HepG2 (cell line): ENCODE results near the gene BBOF1. TPM values are rescaled to one million over a fixed set of nuclear protein-coding genes. Genes with fewer than 3 reads are reported as not detected.

ENCODE experiments used
- CENPX ChIP-seq: sonication (generic); formaldehyde crosslinking; IDR thresholded peaks from 2 replicates; pipeline ENCODE4 v1.9.0; 2021; ENCODE audit warnings: mild to moderate bottlenecking, missing genetic modification reagents, moderate library complexity
- DR1 ChIP-seq: sonication (generic); formaldehyde crosslinking; IDR thresholded peaks from 2 replicates; pipeline ENCODE4 v1.8.0; 2021; ENCODE audit warnings: mild to moderate bottlenecking, missing genetic modification reagents, inconsistent platforms
- HNF4A ChIP-seq: sonication (generic); formaldehyde crosslinking; IDR thresholded peaks from 2 replicates; pipeline ENCODE4 v1.4.0; 2020; ENCODE audit warnings: missing genetic modification reagents
- HNRNPL ChIP-seq: fragments of 200-400 bp; formaldehyde crosslinking; IDR thresholded peaks from 2 replicates; pipeline ENCODE4 v1.6.1; 2017; ENCODE audit warnings: mild to moderate bottlenecking, low read depth, low read length
- IKZF1 ChIP-seq: fragments of 450-650 bp; IDR thresholded peaks from 2 replicates; pipeline ENCODE4 v1.7.1; 2016
- JUN ChIP-seq: sonication (generic); formaldehyde crosslinking; IDR thresholded peaks from 2 replicates; pipeline ENCODE4 v1.4.0; 2020; ENCODE audit warnings: mild to moderate bottlenecking, missing genetic modification reagents
- NCOA5 ChIP-seq: sonication (generic); formaldehyde crosslinking; IDR thresholded peaks from 2 replicates; pipeline ENCODE4 v1.4.0; 2020; ENCODE audit warnings: missing genetic modification reagents
- NFE2L2 ChIP-seq: fragments of 150-350 bp; IDR thresholded peaks from 2 replicates; pipeline ENCODE4 v1.6.1; 2014; ENCODE audit warnings: low read length
- RARA ChIP-seq: IDR thresholded peaks from 2 replicates; pipeline ENCODE4 v1.6.1; 2016; ENCODE audit warnings: missing genetic modification reagents, missing compliant biosample characterization
- SOX13 ChIP-seq, 3 experiments: fragments of 450-650 bp in 1 of 3; sonication (generic) in 1 of 3; formaldehyde crosslinking in 1 of 3; IDR thresholded peaks in 2 of 3; conservative IDR thresholded peaks in 1 of 3; 2 replicates each; pipeline versions ENCODE4 v1.5.0 to v1.6.1; 2016 to 2020; ENCODE audit warnings: antibody characterized with exemption in 1 of 3, mild to moderate bottlenecking in 1 of 3, missing compliant biosample characterization in 1 of 3, missing genetic modification reagents in 1 of 3, moderate library complexity in 1 of 3
- YY1 ChIP-seq: IDR thresholded peaks from 2 replicates; pipeline ENCODE4 v1.6.1; 2011; ENCODE audit warnings: low read length, low read depth, moderate library complexity, mild to moderate bottlenecking; ENCODE audit not compliant: insufficient read depth, insufficient replicate concordance
- ZKSCAN5 ChIP-seq: sonication (generic); formaldehyde crosslinking; IDR thresholded peaks from 2 replicates; pipeline ENCODE4 v1.5.1; 2020; ENCODE audit warnings: mild to moderate bottlenecking, missing genetic modification reagents
- ZNF124 ChIP-seq: sonication (generic); formaldehyde crosslinking; IDR thresholded peaks from 2 replicates; pipeline ENCODE4 v1.4.0; 2020; ENCODE audit warnings: missing genetic modification reagents
- ZNF329 ChIP-seq: sonication (generic); formaldehyde crosslinking; IDR thresholded peaks from 2 replicates; pipeline ENCODE4 v1.9.0; 2021; ENCODE audit warnings: low read depth, mild to moderate bottlenecking, missing genetic modification reagents
- ZNF33B ChIP-seq: sonication (generic); formaldehyde crosslinking; IDR thresholded peaks from 2 replicates; pipeline ENCODE4 v1.5.1; 2020; ENCODE audit warnings: mild to moderate bottlenecking, missing genetic modification reagents
- ZNF451 ChIP-seq: sonication (generic); formaldehyde crosslinking; IDR thresholded peaks from 2 replicates; pipeline ENCODE4 v1.5.0; 2020; ENCODE audit warnings: mild to moderate bottlenecking, missing genetic modification reagents
- ZNF563 ChIP-seq: sonication (generic); formaldehyde crosslinking; IDR thresholded peaks from 2 replicates; pipeline ENCODE4 v1.8.0; 2022; ENCODE audit warnings: mild to moderate bottlenecking, moderate library complexity, missing genetic modification reagents
- ZZZ3 ChIP-seq: sonication (generic); formaldehyde crosslinking; IDR thresholded peaks from 2 replicates; pipeline ENCODE4 v1.4.0; 2020; ENCODE audit warnings: missing genetic modification reagents, mild to moderate bottlenecking, borderline replicate concordance
- polyA plus RNA-seq, 8 experiments: library from polyadenylated mRNA; depleted of rRNA in 3 of 8; stranded (reverse) in 7 of 8; unstranded in 1 of 8; fragments of >200 nt; fragmentation: Illumina TruSeq in 4 of 8; extraction: Trizol in 4 of 8; gene quantifications; 2 replicates each; pipeline versions ENCODE4 v1.2.1 to v1.2.3, GENCODE V29; 2011 to 2016; ENCODE audit warnings: low read depth in 4 of 8, missing spikeins in 1 of 8, mixed read lengths in 1 of 8; ENCODE audit not compliant: insufficient read depth in 1 of 8
- total RNA-seq, 5 experiments: library from RNA; depleted of rRNA; stranded (reverse); fragments of >200 nt; fragmentation: Illumina TruSeq; extraction: Trizol; gene quantifications; 2 replicates each; pipeline ENCODE4 v1.2.3, GENCODE V29; 2016; ENCODE audit warnings: low read depth in 1 of 5
- TF ChIP-seq, protein P1 (sequence below): sonication (generic); formaldehyde crosslinking; IDR thresholded peaks from 2 replicates; pipeline ENCODE4 v1.5.1; 2020; ENCODE audit warnings: missing genetic modification reagents, mild to moderate bottlenecking, borderline replicate concordance
- TF ChIP-seq, protein P2 (sequence below): sonication (generic); formaldehyde crosslinking; IDR thresholded peaks from 2 replicates; pipeline ENCODE4 v1.4.0; 2020; ENCODE audit warnings: missing genetic modification reagents
- TF ChIP-seq, protein P3 (sequence below): sonication (generic); formaldehyde crosslinking; IDR thresholded peaks from 2 replicates; pipeline ENCODE4 v1.4.0; 2020; ENCODE audit warnings: missing genetic modification reagents
- TF ChIP-seq, protein P4 (sequence below): sonication (generic); formaldehyde crosslinking; IDR thresholded peaks from 2 replicates; pipeline ENCODE4 v1.8.0; 2023; ENCODE audit warnings: mild to moderate bottlenecking, missing genetic modification reagents
- TF ChIP-seq, protein P5 (sequence below): IDR thresholded peaks from 2 replicates; pipeline ENCODE4 v1.6.1; 2016; ENCODE audit warnings: mild to moderate bottlenecking, missing biosample characterization, missing genetic modification reagents
- TF ChIP-seq, protein P6 (sequence below): sonication (generic); formaldehyde crosslinking; IDR thresholded peaks from 2 replicates; pipeline ENCODE4 v1.5.0; 2020; ENCODE audit warnings: missing genetic modification reagents, mild to moderate bottlenecking, borderline replicate concordance

BBOF1 gene
- total and polyA plus RNA-seq, 2 of the 13 experiments (the other 11 are each of a cell fraction or from before 2014, with no cell fraction given), result 1.6 to 2.3 TPM

DNA sequence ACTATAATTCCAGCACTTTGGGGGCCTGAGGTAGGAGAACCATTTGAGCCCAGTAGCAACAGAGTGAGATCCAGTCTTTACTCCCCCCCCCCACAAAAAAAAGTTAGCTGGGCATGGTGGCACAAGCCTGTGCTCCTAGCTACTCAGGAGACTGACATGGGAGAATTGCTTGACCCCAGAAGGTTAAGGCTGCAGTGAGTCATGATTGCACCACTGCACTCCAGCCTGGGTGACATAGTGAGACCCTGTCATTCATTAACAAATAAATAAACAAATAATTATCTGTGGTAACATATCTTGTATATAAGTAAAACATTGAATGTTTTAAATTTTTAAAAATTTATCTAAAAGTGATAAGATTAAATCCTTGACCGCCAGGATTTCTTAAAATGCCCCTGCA lies 4.8 kb upstream of the BBOF1 start (continued):
- TF ChIP-seq DR1 (no peak), HNRNPL (no peak), CENPX (CRISPR knock-in tag) (no peak), HNF4A (CRISPR knock-in tag) (0 out of 2 replicates have a peak, but pooled peaks have one; percentile 4), JUN (CRISPR knock-in tag) (peak; percentile 33; the same call in 1 of the 2 replicates), YY1 (no peak), RARA (CRISPR knock-in tag) (peak; percentile 68), ZNF329 (CRISPR knock-in tag) (no peak), SOX13 (IDR thresholded peaks at IDR 0.05) (no peak), SOX13 (CRISPR knock-in tag; conservative IDR thresholded peaks at IDR 0.05 in 1 of 2, IDR thresholded peaks at IDR 0.05 in 1 of 2) (peak in 1 of 2 experiments; percentile 27; a peak in 1 of 4 replicates), ZNF563 (CRISPR knock-in tag) (no peak), NCOA5 (CRISPR knock-in tag) (no peak), IKZF1 (no peak), ZNF451 (CRISPR knock-in tag) (no peak), NFE2L2 (no peak), ZNF33B (CRISPR knock-in tag) (no peak), ZZZ3 (CRISPR knock-in tag) (no peak), ZKSCAN5 (CRISPR knock-in tag) (no peak), ZNF124 (CRISPR knock-in tag) (no peak)
- TF ChIP-seq, protein P1, sequence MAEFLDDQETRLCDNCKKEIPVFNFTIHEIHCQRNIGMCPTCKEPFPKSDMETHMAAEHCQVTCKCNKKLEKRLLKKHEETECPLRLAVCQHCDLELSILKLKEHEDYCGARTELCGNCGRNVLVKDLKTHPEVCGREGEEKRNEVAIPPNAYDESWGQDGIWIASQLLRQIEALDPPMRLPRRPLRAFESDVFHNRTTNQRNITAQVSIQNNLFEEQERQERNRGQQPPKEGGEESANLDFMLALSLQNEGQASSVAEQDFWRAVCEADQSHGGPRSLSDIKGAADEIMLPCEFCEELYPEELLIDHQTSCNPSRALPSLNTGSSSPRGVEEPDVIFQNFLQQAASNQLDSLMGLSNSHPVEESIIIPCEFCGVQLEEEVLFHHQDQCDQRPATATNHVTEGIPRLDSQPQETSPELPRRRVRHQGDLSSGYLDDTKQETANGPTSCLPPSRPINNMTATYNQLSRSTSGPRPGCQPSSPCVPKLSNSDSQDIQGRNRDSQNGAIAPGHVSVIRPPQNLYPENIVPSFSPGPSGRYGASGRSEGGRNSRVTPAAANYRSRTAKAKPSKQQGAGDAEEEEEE (CRISPR knock-in tag), result no peak
- TF ChIP-seq, protein P2, sequence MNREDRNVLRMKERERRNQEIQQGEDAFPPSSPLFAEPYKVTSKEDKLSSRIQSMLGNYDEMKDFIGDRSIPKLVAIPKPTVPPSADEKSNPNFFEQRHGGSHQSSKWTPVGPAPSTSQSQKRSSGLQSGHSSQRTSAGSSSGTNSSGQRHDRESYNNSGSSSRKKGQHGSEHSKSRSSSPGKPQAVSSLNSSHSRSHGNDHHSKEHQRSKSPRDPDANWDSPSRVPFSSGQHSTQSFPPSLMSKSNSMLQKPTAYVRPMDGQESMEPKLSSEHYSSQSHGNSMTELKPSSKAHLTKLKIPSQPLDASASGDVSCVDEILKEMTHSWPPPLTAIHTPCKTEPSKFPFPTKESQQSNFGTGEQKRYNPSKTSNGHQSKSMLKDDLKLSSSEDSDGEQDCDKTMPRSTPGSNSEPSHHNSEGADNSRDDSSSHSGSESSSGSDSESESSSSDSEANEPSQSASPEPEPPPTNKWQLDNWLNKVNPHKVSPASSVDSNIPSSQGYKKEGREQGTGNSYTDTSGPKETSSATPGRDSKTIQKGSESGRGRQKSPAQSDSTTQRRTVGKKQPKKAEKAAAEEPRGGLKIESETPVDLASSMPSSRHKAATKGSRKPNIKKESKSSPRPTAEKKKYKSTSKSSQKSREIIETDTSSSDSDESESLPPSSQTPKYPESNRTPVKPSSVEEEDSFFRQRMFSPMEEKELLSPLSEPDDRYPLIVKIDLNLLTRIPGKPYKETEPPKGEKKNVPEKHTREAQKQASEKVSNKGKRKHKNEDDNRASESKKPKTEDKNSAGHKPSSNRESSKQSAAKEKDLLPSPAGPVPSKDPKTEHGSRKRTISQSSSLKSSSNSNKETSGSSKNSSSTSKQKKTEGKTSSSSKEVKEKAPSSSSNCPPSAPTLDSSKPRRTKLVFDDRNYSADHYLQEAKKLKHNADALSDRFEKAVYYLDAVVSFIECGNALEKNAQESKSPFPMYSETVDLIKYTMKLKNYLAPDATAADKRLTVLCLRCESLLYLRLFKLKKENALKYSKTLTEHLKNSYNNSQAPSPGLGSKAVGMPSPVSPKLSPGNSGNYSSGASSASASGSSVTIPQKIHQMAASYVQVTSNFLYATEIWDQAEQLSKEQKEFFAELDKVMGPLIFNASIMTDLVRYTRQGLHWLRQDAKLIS (CRISPR knock-in tag), result no peak
- TF ChIP-seq, protein P3, sequence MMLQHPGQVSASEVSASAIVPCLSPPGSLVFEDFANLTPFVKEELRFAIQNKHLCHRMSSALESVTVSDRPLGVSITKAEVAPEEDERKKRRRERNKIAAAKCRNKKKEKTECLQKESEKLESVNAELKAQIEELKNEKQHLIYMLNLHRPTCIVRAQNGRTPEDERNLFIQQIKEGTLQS (CRISPR knock-in tag), result peak; percentile 96
- TF ChIP-seq, protein P4, sequence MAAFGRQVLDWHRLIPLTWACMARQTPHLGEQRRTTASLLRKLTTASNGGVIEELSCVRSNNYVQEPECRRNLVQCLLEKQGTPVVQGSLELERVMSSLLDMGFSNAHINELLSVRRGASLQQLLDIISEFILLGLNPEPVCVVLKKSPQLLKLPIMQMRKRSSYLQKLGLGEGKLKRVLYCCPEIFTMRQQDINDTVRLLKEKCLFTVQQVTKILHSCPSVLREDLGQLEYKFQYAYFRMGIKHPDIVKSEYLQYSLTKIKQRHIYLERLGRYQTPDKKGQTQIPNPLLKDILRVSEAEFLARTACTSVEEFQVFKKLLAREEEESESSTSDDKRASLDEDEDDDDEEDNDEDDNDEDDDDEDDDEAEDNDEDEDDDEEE, result no peak
- TF ChIP-seq, protein P5, sequence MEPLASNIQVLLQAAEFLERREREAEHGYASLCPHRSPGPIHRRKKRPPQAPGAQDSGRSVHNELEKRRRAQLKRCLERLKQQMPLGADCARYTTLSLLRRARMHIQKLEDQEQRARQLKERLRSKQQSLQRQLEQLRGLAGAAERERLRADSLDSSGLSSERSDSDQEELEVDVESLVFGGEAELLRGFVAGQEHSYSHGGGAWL (CRISPR knock-in tag), result no peak
- TF ChIP-seq, protein P6, sequence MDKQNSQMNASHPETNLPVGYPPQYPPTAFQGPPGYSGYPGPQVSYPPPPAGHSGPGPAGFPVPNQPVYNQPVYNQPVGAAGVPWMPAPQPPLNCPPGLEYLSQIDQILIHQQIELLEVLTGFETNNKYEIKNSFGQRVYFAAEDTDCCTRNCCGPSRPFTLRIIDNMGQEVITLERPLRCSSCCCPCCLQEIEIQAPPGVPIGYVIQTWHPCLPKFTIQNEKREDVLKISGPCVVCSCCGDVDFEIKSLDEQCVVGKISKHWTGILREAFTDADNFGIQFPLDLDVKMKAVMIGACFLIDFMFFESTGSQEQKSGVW (CRISPR knock-in tag), result no peak
